ENCODE data around the gene CHEK1.

- TF ChIP-seq CTCF (IDR thresholded peaks at IDR 0.05), result no peak
- no peak for TF ChIP-seq POLR2A (IDR thresholded peaks at IDR 0.05)
- no peak for TF ChIP-seq EP300 (IDR thresholded peaks at IDR 0.05)
Observed at GRCh38 chr11:125679837-125680236, 54.9 kb downstream of the CHEK1 start.

All from ovary (tissue), 3 donors.